Activated CD4-positive, alpha-beta memory T cell treated with anti-CD3 and anti-CD28 coated beads, Interleukin-2, amount 10 ng/mL, durations not matched to agents 7 days and 5 days (primary cell): Measurements from ENCODE around the gene PTX4. TPM values are rescaled to one million over a fixed set of nuclear protein-coding genes. Genes with fewer than 3 reads are reported as not detected.
"Not testable (repeated sequence)": the region's sequence is repeated elsewhere in the genome, so short reads cannot be mapped to it uniquely, and the experiment has no call there.

ENCODE experiments used
- CTCF ChIA-PET: fragments of 350-600 bp; sonication (Branson Sonifier 250); formaldehyde crosslinking; loops from one replicate; lab custom pipeline; 2021; ENCODE audit warnings: antibody characterized with exemption, inconsistent platforms; lab: Charles Lee
- POLR2A ChIA-PET: fragments of 350-600 bp; sonication (Branson Sonifier 250); formaldehyde crosslinking; loops from one replicate; lab custom pipeline; 2021; ENCODE audit warnings: antibody characterized with exemption; lab: Charles Lee
- DNase-seq: peaks from one replicate; pipeline ENCODE4 v3.0.0-alpha.2; 2020
- H3K27ac Mint-ChIP-seq: one replicate; pipeline ENCODE4 v1.8.0; 2021; ENCODE audit warnings: mild to moderate bottlenecking, mixed read lengths
- H3K27me3 Mint-ChIP-seq: one replicate; pipeline ENCODE4 v1.8.0; 2021; ENCODE audit warnings: mixed read lengths
- H3K36me3 Mint-ChIP-seq: one replicate; pipeline ENCODE4 v1.8.0; 2021; ENCODE audit warnings: low read depth, mixed read lengths
- H3K4me1 Mint-ChIP-seq: one replicate; pipeline ENCODE4 v1.8.0; 2021; ENCODE audit warnings: mixed read lengths
- H3K4me3 Mint-ChIP-seq: one replicate; pipeline ENCODE4 v1.8.0; 2021; ENCODE audit warnings: mild to moderate bottlenecking, mixed read lengths
- H3K9me3 Mint-ChIP-seq: one replicate; pipeline ENCODE4 v1.8.0; 2021; ENCODE audit warnings: mixed read lengths
- total RNA-seq, 2 experiments: library from RNA; stranded (reverse); gene quantifications; one replicate each; pipeline ENCODE4 v1.2.3, GENCODE V29; 2021

PTX4 gene
- total RNA-seq, 2 experiments from 2014 or later, result not detected

GRCh38 chr16:1445518-1446203 is 43.1 kb downstream of the PTX4 start:
- H3K9me3 Mint-ChIP-seq, result no peaks in the 10 kb centered on the region
- ChIA-PET POLR2A (interaction anchor here (1.3 to 1.9 kb wide), 2 partner anchors 25 to 337 kb away, joined by 3 to 5 read pairs; partner anchors contain the start of genes NUBP2, SPSB3 and UQCC4), CTCF (no interaction called here)
- H3K27ac Mint-ChIP-seq, result no peak overlapping the region
- no peak overlapping the region for H3K4me3 Mint-ChIP-seq
- H3K27me3 Mint-ChIP-seq, result no peaks in the 10 kb centered on the region
- H3K36me3 Mint-ChIP-seq, result no peaks in the 10 kb centered on the region
- no peaks in the 10 kb centered on the region for H3K4me1 Mint-ChIP-seq
- no peak for DNase-seq

GRCh38 chr16:1444730-1445517 is 43.8 kb downstream of the PTX4 start:
- Mint-ChIP-seq H3K27ac (no peak overlapping the region), H3K27me3 (no peaks in the 10 kb centered on the region), H3K4me1 (no peaks in the 10 kb centered on the region), H3K4me3 (no peak overlapping the region), H3K9me3 (no peaks in the 10 kb centered on the region), H3K36me3 (no peaks in the 10 kb centered on the region)
- POLR2A ChIA-PET, result interaction anchor here (1.9 kb wide), 1 partner anchor 25 kb away, joined by 5 read pairs; the partner anchor contains the start of gene UQCC4
- CTCF ChIA-PET, result no interaction called here
- no peak for DNase-seq

GRCh38 chr16:1443980-1444729 is 44.6 kb downstream of the PTX4 start, which contains the start of gene CCDC154:
Gene CCDC154, minus strand, starts transcription at chr16:1444556. Its CDS starts 234 bp downstream, at chr16:1444322.
- Mint-ChIP-seq H3K4me1 (no peaks in the 10 kb centered on the region), H3K4me3 (no peak within 1 kb of the TSS), H3K27ac (no peak within 1 kb of the TSS), H3K9me3 (no peaks in the 10 kb centered on the region), H3K36me3 (no peaks in the 10 kb centered on the region), H3K27me3 (no peaks in the 10 kb centered on the region)
- DNase-seq, result no peak
- ChIA-PET POLR2A (interaction anchor here (0.8 kb wide), 1 partner anchor 7 kb away, joined by 3 read pairs; no protein-coding TSS in a partner anchor), CTCF (interaction anchor here (1.6 kb wide), 1 partner anchor 23 kb away, joined by 3 read pairs; no protein-coding TSS in a partner anchor)

GRCh38 chr16:1443403-1443973 is 45.3 kb downstream of the PTX4 start:
- H3K27me3 Mint-ChIP-seq, result no peaks in the 10 kb centered on the region
- no peaks in the 10 kb centered on the region for H3K4me1 Mint-ChIP-seq
- no peaks in the 10 kb centered on the region for H3K9me3 Mint-ChIP-seq
- no peak for DNase-seq
- ChIA-PET CTCF (interaction anchor here (1.6 kb wide), 1 partner anchor 22 kb away, joined by 3 read pairs; no protein-coding TSS in a partner anchor), POLR2A (interaction anchor here (0.8 kb wide), 1 partner anchor 8 kb away, joined by 3 read pairs; no protein-coding TSS in a partner anchor)
- no peak overlapping the region for H3K27ac Mint-ChIP-seq
- no peaks in the 10 kb centered on the region for H3K36me3 Mint-ChIP-seq
- H3K4me3 Mint-ChIP-seq, result no peak overlapping the region

GRCh38 chr16:1442697-1443096 is 46.0 kb downstream of the PTX4 start:
- H3K27ac Mint-ChIP-seq, result no peak overlapping the region
- no peaks in the 10 kb centered on the region for H3K36me3 Mint-ChIP-seq
- DNase-seq, result no peak
- no peaks in the 10 kb centered on the region for H3K4me1 Mint-ChIP-seq
- no peak overlapping the region for H3K4me3 Mint-ChIP-seq
- H3K27me3 Mint-ChIP-seq, result no peaks in the 10 kb centered on the region
- ChIA-PET CTCF (no interaction called here), POLR2A (no interaction called here)
- no peaks in the 10 kb centered on the region for H3K9me3 Mint-ChIP-seq

GRCh38 chr16:1441391-1441829 is 47.3 kb downstream of the PTX4 start:
- H3K27ac Mint-ChIP-seq, result no peak overlapping the region
- H3K36me3 Mint-ChIP-seq, result no peaks in the 10 kb centered on the region
- POLR2A ChIA-PET, result no interaction called here
- H3K4me1 Mint-ChIP-seq, result no peaks in the 10 kb centered on the region
- no peak for DNase-seq
- H3K9me3 Mint-ChIP-seq, result no peaks in the 10 kb centered on the region
- CTCF ChIA-PET, result no interaction called here
- H3K27me3 Mint-ChIP-seq, result no peaks in the 10 kb centered on the region
- no peak overlapping the region for H3K4me3 Mint-ChIP-seq

GRCh38 chr16:1439699-1440074 is 49.1 kb downstream of the PTX4 start:
- DNase-seq, H3K27ac Mint-ChIP-seq, H3K27me3 Mint-ChIP-seq, H3K4me3 Mint-ChIP-seq, H3K36me3 Mint-ChIP-seq, POLR2A ChIA-PET, H3K4me1 Mint-ChIP-seq, H3K9me3 Mint-ChIP-seq, CTCF ChIA-PET: not testable (repeated sequence)

- DNase-seq, result no peak
These were observed 49.6 kb downstream of the PTX4 start for GRCh38 chr16:1439058-1439698.

GRCh38 chr16:1438229-1439057 is 50.3 kb downstream of the PTX4 start:
- no peak for DNase-seq
- ChIA-PET POLR2A (interaction anchor here (1.3 kb wide), 1 partner anchor 59 kb away, joined by 6 read pairs; no protein-coding TSS in a partner anchor), CTCF (no interaction called here)
- no peak overlapping the region for H3K4me3 Mint-ChIP-seq
- no peaks in the 10 kb centered on the region for H3K4me1 Mint-ChIP-seq
- no peak overlapping the region for H3K27ac Mint-ChIP-seq
- H3K9me3 Mint-ChIP-seq, result no peaks in the 10 kb centered on the region
- no peaks in the 10 kb centered on the region for H3K27me3 Mint-ChIP-seq
- H3K36me3 Mint-ChIP-seq, result no peaks in the 10 kb centered on the region

More at GRCh38 chr16:1439058-1439698, 49.6 kb downstream of the PTX4 start:
- Mint-ChIP-seq H3K27me3 (no peaks in the 10 kb centered on the region), H3K4me3 (no peak overlapping the region), H3K36me3 (no peaks in the 10 kb centered on the region), H3K9me3 (no peaks in the 10 kb centered on the region), H3K27ac (no peak overlapping the region), H3K4me1 (no peaks in the 10 kb centered on the region)
- ChIA-PET CTCF (no interaction called here), POLR2A (no interaction called here)

- CTCF ChIA-PET, result no interaction called here
- H3K36me3 Mint-ChIP-seq, result no peaks in the 10 kb centered on the region
- H3K4me1 Mint-ChIP-seq, result no peaks in the 10 kb centered on the region
- H3K9me3 Mint-ChIP-seq, result no peaks in the 10 kb centered on the region
- POLR2A ChIA-PET, result interaction anchor here (1.3 kb wide), 1 partner anchor 58 kb away, joined by 6 read pairs; no protein-coding TSS in a partner anchor
- H3K27me3 Mint-ChIP-seq, result no peaks in the 10 kb centered on the region
- no peak overlapping the region for H3K27ac Mint-ChIP-seq
- DNase-seq, result no peak
- no peak overlapping the region for H3K4me3 Mint-ChIP-seq
These were observed 51.1 kb downstream of the PTX4 start for GRCh38 chr16:1437606-1438005.

GRCh38 chr16:1436731-1437355 is 51.9 kb downstream of the PTX4 start:
- CTCF ChIA-PET, result no interaction called here
- Mint-ChIP-seq H3K27me3 (no peaks in the 10 kb centered on the region), H3K4me3 (no peak overlapping the region), H3K4me1 (no peaks in the 10 kb centered on the region), H3K27ac (no peak overlapping the region), H3K9me3 (no peaks in the 10 kb centered on the region), H3K36me3 (no peaks in the 10 kb centered on the region)
- no peak for DNase-seq
- POLR2A ChIA-PET, result no interaction called here
